IMR-90 (cell line): ENCODE results near the gene PARD3. TPM values are rescaled to one million over a fixed set of nuclear protein-coding genes. Genes with fewer than 3 reads are reported as not detected.

Source experiments
- ATAC-seq: fragments of 200-7000 bp; cut with Tn5 transposase; 2 replicates; pipeline ENCODE4 v1.9.1; 2020; ENCODE audit warnings: low read depth, mild to moderate bottlenecking, moderate library complexity
- BruUV-seq: library from RNA; stranded (reverse); fragments of 400-500 nt; replicated peaks from 2 replicates; lab custom pipeline; 2021; lab: Mats Ljungman, UMichigan
- CTCF ChIA-PET: fragments of 300-600 bp; formaldehyde crosslinking; extraction: SDS; loops from one replicate; lab custom pipeline; 2021; ENCODE audit warnings: antibody characterized with exemption; lab: Yijun Ruan, JAX
- POLR2A ChIA-PET: fragments of 300-600 bp; sonication (Branson Sonifier 250); formaldehyde crosslinking; loops from one replicate; lab custom pipeline; 2022; ENCODE audit warnings: antibody characterized with exemption; ENCODE audit not compliant: unreplicated experiment; lab: Charles Lee
- DNase-seq: peaks from one replicate; pipeline ENCODE4 v3.0.0; 2013
- H2AFZ ChIP-seq: replicated peaks from 2 replicates; pipeline ENCODE3; 2013; ENCODE audit warnings: low read length, mild to moderate bottlenecking; ENCODE audit not compliant: poor library complexity
- H2AK5ac ChIP-seq: 2 replicates; pipeline ENCODE4 v1.6.1; 2013; ENCODE audit warnings: low read depth, low read length, inconsistent platforms
- H2AK9ac ChIP-seq: replicated peaks from 2 replicates; pipeline ENCODE3; 2013; ENCODE audit warnings: mild to moderate bottlenecking, low read depth, low read length, moderate library complexity; ENCODE audit not compliant: poor library complexity
- H2BK120ac ChIP-seq: 2 replicates; pipeline ENCODE4 v1.6.1; 2013; ENCODE audit warnings: low read depth, low read length, inconsistent platforms
- H2BK15ac ChIP-seq: 3 replicates; pipeline ENCODE4 v1.6.1; 2013; ENCODE audit warnings: low read depth, low read length, inconsistent platforms
- H2BK20ac ChIP-seq: 2 replicates; pipeline ENCODE4 v1.6.1; 2013; ENCODE audit warnings: low read depth, mild to moderate bottlenecking, inconsistent platforms, low read length, moderate library complexity
- H2BK5ac ChIP-seq: 2 replicates; pipeline ENCODE4 v1.6.1; 2013; ENCODE audit warnings: mild to moderate bottlenecking, low read depth, low read length, inconsistent platforms; ENCODE audit not compliant: poor library complexity, severe bottlenecking
- H3K14ac ChIP-seq: replicated peaks from 2 replicates; pipeline ENCODE4 v1.6.1; 2013; ENCODE audit warnings: low read depth, low read length, inconsistent platforms
- H3K18ac ChIP-seq: 2 replicates; pipeline ENCODE4 v1.6.1; 2013; ENCODE audit warnings: low read depth, low read length, control low read depth
- H3K23ac ChIP-seq: 2 replicates; pipeline ENCODE4 v1.6.1; 2013; ENCODE audit warnings: low read depth, low read length, inconsistent platforms
- H3K27ac ChIP-seq: 2 replicates; pipeline ENCODE4 v1.5.1; 2013; ENCODE audit warnings: mild to moderate bottlenecking, control low read depth, low read length; ENCODE audit not compliant: insufficient read depth
- H3K27me3 ChIP-seq: 2 replicates; pipeline ENCODE4 v1.6.1; 2013; ENCODE audit warnings: low read length; ENCODE audit not compliant: control insufficient read depth, insufficient read depth
- H3K36me3 ChIP-seq: 2 replicates; pipeline ENCODE4 v1.6.1; 2013; ENCODE audit warnings: low read length, mixed read lengths; ENCODE audit not compliant: control insufficient read depth, insufficient read depth
- H3K4ac ChIP-seq: 2 replicates; pipeline ENCODE4 v1.6.1; 2013; ENCODE audit warnings: low read depth, low read length, inconsistent platforms
- H3K4me1 ChIP-seq: 2 replicates; pipeline ENCODE4 v1.6.1; 2013; ENCODE audit warnings: low read length, mixed read lengths; ENCODE audit not compliant: control insufficient read depth, insufficient read depth
- H3K4me2 ChIP-seq: 2 replicates; pipeline ENCODE4 v1.6.1; 2013; ENCODE audit warnings: low read depth, mild to moderate bottlenecking, control low read depth, low read length, moderate library complexity
- H3K4me3 ChIP-seq: 2 replicates; pipeline ENCODE4 v1.5.1; 2013; ENCODE audit warnings: low read depth, mild to moderate bottlenecking, control low read depth, low read length, moderate library complexity; ENCODE audit not compliant: insufficient read depth
- H3K56ac ChIP-seq: 2 replicates; pipeline ENCODE4 v1.6.1; 2013; ENCODE audit warnings: low read length, inconsistent platforms; ENCODE audit not compliant: insufficient read depth; ENCODE audit errors: extremely low read depth
- H3K79me1 ChIP-seq, 2 experiments: 2 replicates each; pipeline ENCODE4 v1.6.1; 2013; ENCODE audit warnings: low read length in 2 of 2, inconsistent platforms in 1 of 2, low read depth in 1 of 2
- H3K9ac ChIP-seq: 2 replicates; pipeline ENCODE4 v1.6.1; 2013; ENCODE audit warnings: low read depth, low read length, control low read depth
- H3K9me1 ChIP-seq: 2 replicates; pipeline ENCODE4 v1.6.1; 2013; ENCODE audit warnings: low read length, inconsistent platforms; ENCODE audit not compliant: insufficient read depth
- H3K9me3 ChIP-seq: 2 replicates; pipeline ENCODE4 v1.6.1; 2013; ENCODE audit warnings: low read length; ENCODE audit not compliant: control insufficient read depth, insufficient read depth
- H4K20me1 ChIP-seq: 2 replicates; pipeline ENCODE4 v1.6.1; 2013; ENCODE audit warnings: low read length, inconsistent platforms; ENCODE audit not compliant: insufficient read depth
- H4K5ac ChIP-seq: 2 replicates; pipeline ENCODE4 v1.6.1; 2013; ENCODE audit warnings: mild to moderate bottlenecking, low read depth, low read length, control low read depth
- H4K8ac ChIP-seq, 2 experiments: 2 replicates each; pipeline ENCODE4 v1.6.1; 2013; ENCODE audit warnings: low read depth in 2 of 2, low read length in 2 of 2, control low read depth in 1 of 2, inconsistent platforms in 1 of 2
- H4K91ac ChIP-seq: 2 replicates; pipeline ENCODE4 v1.6.1; 2013; ENCODE audit warnings: low read depth, low read length, inconsistent platforms; ENCODE audit not compliant: insufficient read depth
- BHLHE40 ChIP-seq: fragments of 150-350 bp; IDR thresholded peaks from 2 replicates; pipeline ENCODE4 v1.6.1; 2016; ENCODE audit warnings: mild to moderate bottlenecking, low read depth, low read length
- CEBPB ChIP-seq: IDR thresholded peaks from 2 replicates; pipeline ENCODE4 v1.6.1; 2012; ENCODE audit warnings: low read depth, low read length, improper control_type of control experiment
- CHD1 ChIP-seq: IDR thresholded peaks from 2 replicates; pipeline ENCODE4 v1.6.1; 2012; ENCODE audit warnings: low read depth, low read length, improper control_type of control experiment
- CTCF ChIP-seq: conservative IDR thresholded peaks from 2 replicates; pipeline ENCODE4 v1.5.1; 2012; ENCODE audit warnings: mild to moderate bottlenecking, low read depth, low read length, improper control_type of control experiment
- ELK1 ChIP-seq: fragments of 150-350 bp; IDR thresholded peaks from 2 replicates; pipeline ENCODE4 v1.6.1; 2016; ENCODE audit warnings: low read depth, mild to moderate bottlenecking, low read length, moderate library complexity, borderline replicate concordance
- FOS ChIP-seq: fragments of 150-350 bp; IDR thresholded peaks from 2 replicates; pipeline ENCODE4 v1.6.1; 2016; ENCODE audit warnings: low read depth, low read length
- MAFK ChIP-seq: IDR thresholded peaks from 2 replicates; pipeline ENCODE4 v1.6.1; 2012; ENCODE audit warnings: low read depth, low read length, improper control_type of control experiment
- MAZ ChIP-seq: IDR thresholded peaks from 2 replicates; pipeline ENCODE4 v1.6.1; 2012; ENCODE audit warnings: low read depth, mild to moderate bottlenecking, low read length, improper control_type of control experiment, moderate library complexity, borderline replicate concordance
- MXI1 ChIP-seq: IDR thresholded peaks from 2 replicates; pipeline ENCODE4 v1.6.1; 2012; ENCODE audit warnings: low read depth, mild to moderate bottlenecking, low read length, moderate library complexity, borderline replicate concordance
- NFE2L2 ChIP-seq: fragments of 150-350 bp; IDR thresholded peaks from 2 replicates; pipeline ENCODE4 v1.6.1; 2016; ENCODE audit warnings: low read depth, mild to moderate bottlenecking, low read length
- POLR2A ChIP-seq: IDR thresholded peaks from 2 replicates; pipeline ENCODE4 v1.6.1; 2012; ENCODE audit warnings: mild to moderate bottlenecking, low read depth, low read length
- RAD21 ChIP-seq: IDR thresholded peaks from 2 replicates; pipeline ENCODE4 v1.6.1; 2012; ENCODE audit warnings: low read length, improper control_type of control experiment
- RCOR1 ChIP-seq: IDR thresholded peaks from 2 replicates; pipeline ENCODE4 v1.6.1; 2012; ENCODE audit warnings: mild to moderate bottlenecking, low read length, improper control_type of control experiment; ENCODE audit not compliant: insufficient replicate concordance
- RFX5 ChIP-seq: IDR thresholded peaks from 2 replicates; pipeline ENCODE4 v1.8.0; 2012; ENCODE audit warnings: low read depth, mild to moderate bottlenecking, low read length, moderate library complexity
- SMC3 ChIP-seq: fragments of 150-350 bp; IDR thresholded peaks from 2 replicates; pipeline ENCODE4 v1.6.1; 2016; ENCODE audit warnings: low read depth, mild to moderate bottlenecking, antibody characterized with exemption, low read length, moderate library complexity
- USF2 ChIP-seq: fragments of 150-350 bp; IDR thresholded peaks from 2 replicates; pipeline ENCODE4 v1.6.1; 2017; ENCODE audit warnings: mild to moderate bottlenecking, antibody characterized with exemption, low read length, low read depth
- WGBS, 2 experiments: methylation state at CpG; one replicate each; pipeline versions ENCODE4 v1.1.5 to v1.1.7; 2013; ENCODE audit warnings: missing lambda C conversion rate in 2 of 2; ENCODE audit not compliant: insufficient read length in 1 of 2; ENCODE audit errors: extremely low coverage in 2 of 2; 5-methylcytosine and 5-hydroxymethylcytosine counted together
- dilution Hi-C: fragments of 300-500 bp; cut with HindIII; formaldehyde crosslinking; loops from one replicate; pipeline ENCODE4 v1.14.3; 2018; ENCODE audit warnings: low sequenced_read_pairs; ENCODE audit not compliant: unreplicated experiment
- in situ Hi-C: fragments of 300-500 bp; cut with MboI; formaldehyde crosslinking; loops from 3 replicates; pipeline ENCODE4 v1.14.3; 2019; ENCODE audit warnings: low sequenced_read_pairs, inconsistent platforms, mixed read lengths
- intact Hi-C: fragments of 100-400 bp; cut with micrococcal nuclease; formaldehyde crosslinking; loops from 2 replicates; pipeline ENCODE4 v1.10.0; 2022
- polyA plus RNA-seq, 3 experiments: library from polyadenylated mRNA; depleted of rRNA; stranded (reverse); fragments of >200 nt; gene quantifications; 2 replicates each; pipeline ENCODE4 v1.2.3, GENCODE V29; 2012; ENCODE audit warnings: low replicate concordance in 1 of 3
- total RNA-seq: library from RNA; depleted of rRNA; stranded (reverse); fragments of >200 nt; gene quantifications from 2 replicates; pipeline ENCODE4 v1.2.3, GENCODE V29; 2012

PARD3 gene
- total and polyA plus RNA-seq, 2 of the 4 experiments (the other 2 are of a cell fraction): 14.6 to 37.5 TPM

GRCh38 chr10:34477249-34477648, 337.8 kb downstream of the PARD3 start:
- Histone ChIP-seq H3K4me2 (no peak overlapping the region), H3K9me3 (no peaks in the 10 kb centered on the region), H3K27ac (no peak overlapping the region), H3K56ac (no peak overlapping the region), H3K4me1 (peaks cover 3% of the 10 kb centered on the region; the same call in 1 of the 2 replicates), H3K27me3 (no peaks in the 10 kb centered on the region), H3K18ac (no peak overlapping the region), H2BK15ac (no peak overlapping the region), H4K91ac (no peak overlapping the region), H3K4ac (no peak overlapping the region), H3K79me1 (no peaks in the 10 kb centered on the region; a peak in 1 of 4 replicates), H2BK5ac (no peak overlapping the region), H2BK120ac (no peak overlapping the region), H4K5ac (no peak overlapping the region), H3K36me3 (no peaks in the 10 kb centered on the region), H3K9me1 (peaks cover 13% of the 10 kb centered on the region), H3K9ac (no peak overlapping the region), H3K4me3 (no peak overlapping the region), H3K14ac (no peak overlapping the region), H2BK20ac (no peak overlapping the region), H2AK9ac (no peak overlapping the region), H3K23ac (no peak overlapping the region), H2AFZ (no peak overlapping the region), H2AK5ac (no peak overlapping the region), H4K20me1 (no peaks in the 10 kb centered on the region; the same call in 1 of the 2 replicates), H4K8ac (no peak overlapping the region)
- no CpG with 5 or more reads among the region's 2 CpGs for WGBS, 2 experiments
- TF ChIP-seq FOS: no peak
- TF ChIP-seq RCOR1: no peak
- no peak for TF ChIP-seq NFE2L2
- no peak for TF ChIP-seq CTCF
- TF ChIP-seq RAD21: no peak
- TF ChIP-seq MXI1: no peak
- TF ChIP-seq RFX5: no peak
- TF ChIP-seq CHD1: no peak
- no peak for TF ChIP-seq MAFK
- TF ChIP-seq MAZ: no peak
- TF ChIP-seq SMC3: no peak
- TF ChIP-seq BHLHE40: no peak
- no peak for TF ChIP-seq ELK1
- no peak for TF ChIP-seq CEBPB
- no peak for TF ChIP-seq USF2
- no peak for TF ChIP-seq POLR2A
- in situ Hi-C loops: no loop called here
- dilution Hi-C loops: no loop called here
- POLR2A ChIA-PET: no interaction called here
- no TSS peak for BruUV-seq
- ATAC-seq (no peak), DNase-seq (no peak)
- CTCF ChIA-PET: no interaction called here
- intact Hi-C loops: no loop called here
